ENCODE results near the gene EDNRB.

The EDNRB gene

GRCh38 chr13:77902319-77902963, 16.2 kb downstream of the EDNRB start:
- no peak overlapping the region for H3K4me3 ChIP-seq (ENCODE audit: low read depth in 1 of 5, low read length in 5 of 5)
- H3K27me3 ChIP-seq (ENCODE audit: control insufficient read depth in 5 of 5, insufficient read depth in 4 of 5, low read length in 5 of 5) = no peaks in the 10 kb centered on the region
- H3K27ac ChIP-seq (ENCODE audit: low read depth, low read length) = no peak overlapping the region
- H3K4me1 ChIP-seq (ENCODE audit: control insufficient read depth in 5 of 5, insufficient read depth in 5 of 5, low read length in 5 of 5) = peaks cover 0 to 6% (median 5%) of the 10 kb centered on the region in 5 donors
- no peak overlapping the region for H3K9ac ChIP-seq (ENCODE audit: low read length in 5 of 5)
- peaks cover 0 to 18% (median 10%) of the 10 kb centered on the region in 5 donors for H3K36me3 ChIP-seq (ENCODE audit: control insufficient read depth in 5 of 5, insufficient read depth in 5 of 5, low read length in 5 of 5)
- peaks cover 0 to 9% (median 2%) of the 10 kb centered on the region in 5 donors for H3K9me3 ChIP-seq (ENCODE audit: control insufficient read depth in 5 of 5, low read length in 5 of 5)

GRCh38 chr13:77898097-77898496, 20.5 kb downstream of the EDNRB start:
- H3K27me3 ChIP-seq (ENCODE audit: control insufficient read depth in 5 of 5, insufficient read depth in 4 of 5, low read length in 5 of 5) = no peaks in the 10 kb centered on the region
- peak overlapping the region; percentile 96 for H3K27ac ChIP-seq (ENCODE audit: low read depth, low read length)
- H3K4me3 ChIP-seq (ENCODE audit: low read depth in 1 of 5, low read length in 5 of 5) = no peak overlapping the region
- H3K9ac ChIP-seq (ENCODE audit: low read length in 5 of 5) = no peak overlapping the region
- peaks cover 2 to 31% (median 25%) of the 10 kb centered on the region in 5 donors for H3K4me1 ChIP-seq (ENCODE audit: control insufficient read depth in 5 of 5, insufficient read depth in 5 of 5, low read length in 5 of 5)
- peaks cover 0 to 9% (median 2%) of the 10 kb centered on the region in 5 donors for H3K9me3 ChIP-seq (ENCODE audit: control insufficient read depth in 5 of 5, low read length in 5 of 5)
- peaks cover 0 to 18% (median 7%) of the 10 kb centered on the region in 5 donors for H3K36me3 ChIP-seq (ENCODE audit: control insufficient read depth in 5 of 5, insufficient read depth in 5 of 5, low read length in 5 of 5)

GRCh38 chr13:77896977-77897376, 21.7 kb downstream of the EDNRB start:
- no peaks in the 10 kb centered on the region for H3K9me3 ChIP-seq (ENCODE audit: control insufficient read depth in 5 of 5, low read length in 5 of 5)
- H3K4me3 ChIP-seq (ENCODE audit: low read depth in 1 of 5, low read length in 5 of 5) = peak overlapping the region in 2 of 5 donors; percentile 19 to 40
- no peaks in the 10 kb centered on the region for H3K27me3 ChIP-seq (ENCODE audit: control insufficient read depth in 5 of 5, insufficient read depth in 4 of 5, low read length in 5 of 5)
- peaks cover 0 to 9% (median 3%) of the 10 kb centered on the region in 5 donors for H3K36me3 ChIP-seq (ENCODE audit: control insufficient read depth in 5 of 5, insufficient read depth in 5 of 5, low read length in 5 of 5)
- H3K27ac ChIP-seq (ENCODE audit: low read depth, low read length) = peak overlapping the region; percentile 96
- H3K4me1 ChIP-seq (ENCODE audit: control insufficient read depth in 5 of 5, insufficient read depth in 5 of 5, low read length in 5 of 5) = peaks cover 2 to 31% (median 25%) of the 10 kb centered on the region in 5 donors
- H3K9ac ChIP-seq (ENCODE audit: low read length in 5 of 5) = peak overlapping the region; percentile 40 to 75 (median 52)

- H3K27ac ChIP-seq (ENCODE audit: low read depth, low read length) = peak overlapping the region; percentile 96
- H3K4me1 ChIP-seq (ENCODE audit: control insufficient read depth in 5 of 5, insufficient read depth in 5 of 5, low read length in 5 of 5) = peaks cover 2 to 31% (median 25%) of the 10 kb centered on the region in 5 donors
- H3K27me3 ChIP-seq (ENCODE audit: control insufficient read depth in 5 of 5, insufficient read depth in 4 of 5, low read length in 5 of 5) = no peaks in the 10 kb centered on the region
- H3K9me3 ChIP-seq (ENCODE audit: control insufficient read depth in 5 of 5, low read length in 5 of 5) = no peaks in the 10 kb centered on the region
- peaks cover 0 to 9% (median 3%) of the 10 kb centered on the region in 5 donors for H3K36me3 ChIP-seq (ENCODE audit: control insufficient read depth in 5 of 5, insufficient read depth in 5 of 5, low read length in 5 of 5)
- peak overlapping the region in 2 of 5 donors; percentile 19 to 40 for H3K4me3 ChIP-seq (ENCODE audit: low read depth in 1 of 5, low read length in 5 of 5)
- peak overlapping the region; percentile 40 to 75 (median 52) for H3K9ac ChIP-seq (ENCODE audit: low read length in 5 of 5)
Measured at GRCh38 chr13:77896536-77896935, 22.1 kb downstream of the EDNRB start.

GRCh38 chr13:77894743-77895142, 23.9 kb downstream of the EDNRB start:
- Histone ChIP-seq H3K27ac (ENCODE audit: low read depth, low read length) (peak overlapping the region; percentile 96), H3K9me3 (ENCODE audit: control insufficient read depth in 5 of 5, low read length in 5 of 5) (no peaks in the 10 kb centered on the region), H3K9ac (ENCODE audit: low read length in 5 of 5) (no peak overlapping the region), H3K36me3 (ENCODE audit: control insufficient read depth in 5 of 5, insufficient read depth in 5 of 5, low read length in 5 of 5) (peaks cover 0 to 3% (median 0%) of the 10 kb centered on the region in 5 donors), H3K4me3 (ENCODE audit: low read depth in 1 of 5, low read length in 5 of 5) (no peak overlapping the region), H3K4me1 (ENCODE audit: control insufficient read depth in 5 of 5, insufficient read depth in 5 of 5, low read length in 5 of 5) (peaks cover 2 to 31% (median 25%) of the 10 kb centered on the region in 5 donors), H3K27me3 (ENCODE audit: control insufficient read depth in 5 of 5, insufficient read depth in 4 of 5, low read length in 5 of 5) (no peaks in the 10 kb centered on the region)

- Histone ChIP-seq H3K27ac (ENCODE audit: low read depth, low read length) (no peak overlapping the region), H3K4me1 (ENCODE audit: control insufficient read depth in 5 of 5, insufficient read depth in 5 of 5, low read length in 5 of 5) (peaks cover 2 to 30% (median 25%) of the 10 kb centered on the region in 5 donors), H3K27me3 (ENCODE audit: control insufficient read depth in 5 of 5, insufficient read depth in 4 of 5, low read length in 5 of 5) (no peaks in the 10 kb centered on the region), H3K4me3 (ENCODE audit: low read depth in 1 of 5, low read length in 5 of 5) (no peak overlapping the region), H3K9ac (ENCODE audit: low read length in 5 of 5) (no peak overlapping the region), H3K36me3 (ENCODE audit: control insufficient read depth in 5 of 5, insufficient read depth in 5 of 5, low read length in 5 of 5) (no peaks in the 10 kb centered on the region), H3K9me3 (ENCODE audit: control insufficient read depth in 5 of 5, low read length in 5 of 5) (no peaks in the 10 kb centered on the region)
Measured at GRCh38 chr13:77893066-77893465, 25.6 kb downstream of the EDNRB start.

GRCh38 chr13:77892491-77892890, 26.1 kb downstream of the EDNRB start:
- Histone ChIP-seq H3K27ac (ENCODE audit: low read depth, low read length) (no peak overlapping the region), H3K27me3 (ENCODE audit: control insufficient read depth in 5 of 5, insufficient read depth in 4 of 5, low read length in 5 of 5) (no peaks in the 10 kb centered on the region), H3K4me3 (ENCODE audit: low read depth in 1 of 5, low read length in 5 of 5) (no peak overlapping the region), H3K9ac (ENCODE audit: low read length in 5 of 5) (no peak overlapping the region), H3K4me1 (ENCODE audit: control insufficient read depth in 5 of 5, insufficient read depth in 5 of 5, low read length in 5 of 5) (peaks cover 2 to 25% (median 24%) of the 10 kb centered on the region in 5 donors), H3K9me3 (ENCODE audit: control insufficient read depth in 5 of 5, low read length in 5 of 5) (no peaks in the 10 kb centered on the region), H3K36me3 (ENCODE audit: control insufficient read depth in 5 of 5, insufficient read depth in 5 of 5, low read length in 5 of 5) (no peaks in the 10 kb centered on the region)

- Histone ChIP-seq H3K27ac (ENCODE audit: low read depth, low read length) (no peak overlapping the region), H3K27me3 (ENCODE audit: control insufficient read depth in 5 of 5, insufficient read depth in 4 of 5, low read length in 5 of 5) (no peaks in the 10 kb centered on the region), H3K4me3 (ENCODE audit: low read depth in 1 of 5, low read length in 5 of 5) (no peak overlapping the region), H3K9me3 (ENCODE audit: control insufficient read depth in 5 of 5, low read length in 5 of 5) (no peaks in the 10 kb centered on the region), H3K4me1 (ENCODE audit: control insufficient read depth in 5 of 5, insufficient read depth in 5 of 5, low read length in 5 of 5) (peaks cover under 1 to 17% (median 16%) of the 10 kb centered on the region in 5 donors), H3K9ac (ENCODE audit: low read length in 5 of 5) (no peak overlapping the region), H3K36me3 (ENCODE audit: control insufficient read depth in 5 of 5, insufficient read depth in 5 of 5, low read length in 5 of 5) (no peaks in the 10 kb centered on the region)
Measured at GRCh38 chr13:77891486-77891885, 27.1 kb downstream of the EDNRB start.

GRCh38 chr13:77891041-77891440, 27.6 kb downstream of the EDNRB start:
- Histone ChIP-seq H3K27ac (ENCODE audit: low read depth, low read length) (no peak overlapping the region), H3K4me1 (ENCODE audit: control insufficient read depth in 5 of 5, insufficient read depth in 5 of 5, low read length in 5 of 5) (peaks cover 0 to 17% (median 16%) of the 10 kb centered on the region in 5 donors), H3K36me3 (ENCODE audit: control insufficient read depth in 5 of 5, insufficient read depth in 5 of 5, low read length in 5 of 5) (no peaks in the 10 kb centered on the region), H3K27me3 (ENCODE audit: control insufficient read depth in 5 of 5, insufficient read depth in 4 of 5, low read length in 5 of 5) (no peaks in the 10 kb centered on the region), H3K4me3 (ENCODE audit: low read depth in 1 of 5, low read length in 5 of 5) (no peak overlapping the region), H3K9ac (ENCODE audit: low read length in 5 of 5) (no peak overlapping the region), H3K9me3 (ENCODE audit: control insufficient read depth in 5 of 5, low read length in 5 of 5) (no peaks in the 10 kb centered on the region)

GRCh38 chr13:77883328-77883727, 35.3 kb downstream of the EDNRB start:
- Histone ChIP-seq H3K36me3 (ENCODE audit: control insufficient read depth in 5 of 5, insufficient read depth in 5 of 5, low read length in 5 of 5) (no peaks in the 10 kb centered on the region), H3K27ac (ENCODE audit: low read depth, low read length) (no peak overlapping the region), H3K4me3 (ENCODE audit: low read depth in 1 of 5, low read length in 5 of 5) (no peak overlapping the region), H3K4me1 (ENCODE audit: control insufficient read depth in 5 of 5, insufficient read depth in 5 of 5, low read length in 5 of 5) (peaks cover 0 to 10% (median 0%) of the 10 kb centered on the region in 5 donors), H3K27me3 (ENCODE audit: control insufficient read depth in 5 of 5, insufficient read depth in 4 of 5, low read length in 5 of 5) (no peaks in the 10 kb centered on the region), H3K9me3 (ENCODE audit: control insufficient read depth in 5 of 5, low read length in 5 of 5) (no peaks in the 10 kb centered on the region), H3K9ac (ENCODE audit: low read length in 5 of 5) (no peak overlapping the region)

All from subcutaneous abdominal adipose tissue (tissue), 5 donors.